ENCODE measurements around the gene HAGH. TPM values are rescaled to one million over a fixed set of nuclear protein-coding genes. Genes with fewer than 3 reads are reported as not detected.
"Not testable (repeated sequence)": the region's sequence is repeated elsewhere in the genome, so short reads cannot be mapped to it uniquely, and the experiment has no call there.

The HAGH gene
- total RNA-seq, 6 donors from 2014 or later: 84.5 to 251 (median 122) TPM

DNA sequence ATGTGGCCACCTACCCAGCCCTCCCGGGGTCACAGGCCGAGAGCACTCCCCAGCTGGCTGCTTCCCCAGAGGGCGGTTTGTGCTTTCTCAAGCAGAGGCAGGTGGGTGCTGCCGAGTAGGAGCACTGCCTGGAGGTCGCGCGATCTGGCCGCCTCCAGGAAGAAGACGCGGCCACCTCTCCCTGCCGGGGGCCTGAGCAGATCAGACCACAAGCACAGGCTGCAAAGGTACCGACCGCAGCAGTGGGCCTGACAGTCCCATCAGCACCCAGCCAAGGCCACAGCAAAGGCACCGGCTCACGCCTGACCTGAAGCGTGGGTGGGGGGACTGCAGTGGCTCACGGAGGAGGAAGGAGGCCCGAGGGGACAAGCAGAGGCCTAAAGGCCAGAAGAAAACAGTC lies 17.9 kb downstream of the HAGH start:
- TF ChIP-seq EP300 (IDR thresholded peaks at IDR 0.05) (no peak), POLR2A (IDR thresholded peaks at IDR 0.05) (no peak)
- TF ChIP-seq, protein P1, sequence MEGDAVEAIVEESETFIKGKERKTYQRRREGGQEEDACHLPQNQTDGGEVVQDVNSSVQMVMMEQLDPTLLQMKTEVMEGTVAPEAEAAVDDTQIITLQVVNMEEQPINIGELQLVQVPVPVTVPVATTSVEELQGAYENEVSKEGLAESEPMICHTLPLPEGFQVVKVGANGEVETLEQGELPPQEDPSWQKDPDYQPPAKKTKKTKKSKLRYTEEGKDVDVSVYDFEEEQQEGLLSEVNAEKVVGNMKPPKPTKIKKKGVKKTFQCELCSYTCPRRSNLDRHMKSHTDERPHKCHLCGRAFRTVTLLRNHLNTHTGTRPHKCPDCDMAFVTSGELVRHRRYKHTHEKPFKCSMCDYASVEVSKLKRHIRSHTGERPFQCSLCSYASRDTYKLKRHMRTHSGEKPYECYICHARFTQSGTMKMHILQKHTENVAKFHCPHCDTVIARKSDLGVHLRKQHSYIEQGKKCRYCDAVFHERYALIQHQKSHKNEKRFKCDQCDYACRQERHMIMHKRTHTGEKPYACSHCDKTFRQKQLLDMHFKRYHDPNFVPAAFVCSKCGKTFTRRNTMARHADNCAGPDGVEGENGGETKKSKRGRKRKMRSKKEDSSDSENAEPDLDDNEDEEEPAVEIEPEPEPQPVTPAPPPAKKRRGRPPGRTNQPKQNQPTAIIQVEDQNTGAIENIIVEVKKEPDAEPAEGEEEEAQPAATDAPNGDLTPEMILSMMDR (IDR thresholded peaks at IDR 0.05): no peak
- Histone ChIP-seq H3K9me3 (no peaks in the 10 kb centered on the region), H3K36me3 (peaks cover 20 to 58% (median 37%) of the 10 kb centered on the region in 4 donors), H3K4me3 (no peak overlapping the region), H3K27ac (no peak overlapping the region), H3K27me3 (no peaks in the 10 kb centered on the region), H3K4me1 (peaks cover 3 to 8% (median 4%) of the 10 kb centered on the region in 4 donors)
- WGBS, 2 donors: 77 to 83% methylated on average over 6 to 18 of the region's 18 CpGs
- no peak for ATAC-seq (ENCODE audit: low FRiP score in 2 of 2)
- DNase-seq: no peak

DNA sequence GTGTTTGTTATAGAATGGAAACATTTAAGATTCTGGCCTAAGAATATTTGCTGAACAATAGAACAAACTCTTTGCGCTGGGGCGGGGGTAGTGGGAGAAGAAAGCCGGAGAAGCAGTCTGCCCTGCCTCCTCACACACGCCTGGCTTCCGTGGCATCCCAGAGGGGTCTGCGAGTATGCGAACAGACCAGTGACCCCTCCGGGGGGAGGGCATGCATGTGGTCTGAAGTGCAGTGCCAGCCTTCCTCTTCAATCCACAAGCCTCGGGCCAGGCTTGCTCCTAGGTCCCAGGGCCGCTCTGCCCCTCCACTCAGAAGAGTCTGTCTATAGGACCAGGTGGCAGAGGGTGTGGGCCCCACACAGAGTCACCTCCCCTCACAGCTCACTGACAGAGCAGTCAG lies 19.0 kb downstream of the HAGH start:
- TF ChIP-seq POLR2AphosphoS5 (IDR thresholded peaks at IDR 0.05): no peak
- TF ChIP-seq, protein P1 (IDR thresholded peaks at IDR 0.05): no peak
- TF ChIP-seq EP300 (IDR thresholded peaks at IDR 0.05): no peak
- TF ChIP-seq POLR2A (IDR thresholded peaks at IDR 0.05): no peak
- Histone ChIP-seq H3K4me3 (no peak overlapping the region), H3K9me3 (no peaks in the 10 kb centered on the region), H3K36me3 (peaks cover 20 to 51% (median 36%) of the 10 kb centered on the region in 4 donors), H3K27me3 (no peaks in the 10 kb centered on the region), H3K27ac (no peak overlapping the region), H3K4me1 (peaks cover 0 to 3% (median 1%) of the 10 kb centered on the region in 4 donors)
- DNase-seq: no peak
- 85 to 87% methylated on average over 10 of the region's 10 CpGs for WGBS, 2 donors
- no peak for ATAC-seq (ENCODE audit: low FRiP score in 2 of 2)

DNA sequence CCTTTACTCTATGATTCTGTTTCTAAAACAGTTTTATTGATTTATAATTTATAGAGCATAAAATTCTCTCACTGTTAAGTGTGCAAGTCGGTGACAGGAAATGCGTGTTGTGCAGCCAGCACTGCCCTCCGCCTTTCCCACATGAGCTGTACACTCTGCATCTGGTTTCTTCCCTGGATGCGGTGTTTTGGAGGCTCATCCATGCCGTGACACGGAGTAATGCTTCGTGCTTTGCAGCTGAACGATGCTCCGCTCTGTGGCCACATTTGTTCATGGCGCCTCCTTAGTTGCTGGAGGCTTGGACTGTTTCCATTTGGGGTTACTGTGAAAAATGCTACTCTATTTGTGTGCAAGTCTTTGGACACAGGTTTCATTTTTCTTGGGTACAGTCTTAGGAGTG lies 25.9 kb downstream of the HAGH start:
- no peaks in the 10 kb centered on the region for H3K27me3 ChIP-seq
- WGBS, 2 donors: 84 to 92% methylated on average over 10 of the region's 10 CpGs
- TF ChIP-seq EP300 (IDR thresholded peaks at IDR 0.05) (no peak), POLR2A (IDR thresholded peaks at IDR 0.05) (no peak), POLR2AphosphoS5 (IDR thresholded peaks at IDR 0.05) (no peak)
- TF ChIP-seq, protein P1 (IDR thresholded peaks at IDR 0.05): no peak

DNA sequence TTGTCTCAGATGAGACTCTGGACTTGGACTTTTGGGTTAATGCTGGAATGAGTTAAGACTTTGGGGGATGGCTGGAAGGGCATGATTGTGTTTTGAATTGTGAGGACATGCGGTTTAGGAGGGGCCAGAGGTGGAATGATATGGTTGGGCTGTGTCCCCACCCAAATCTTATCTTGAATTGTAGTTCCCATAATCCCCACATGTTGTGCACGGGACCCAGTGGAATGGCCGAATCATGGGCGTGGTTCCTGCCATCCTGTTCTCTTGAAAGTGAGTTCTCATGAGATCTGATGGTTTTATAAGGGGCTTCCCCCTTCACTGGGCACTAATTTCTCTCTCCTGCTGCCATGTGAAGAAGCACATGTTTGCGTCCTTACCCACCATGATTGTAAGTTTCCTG lies 27.4 kb downstream of the HAGH start:
- not testable (repeated sequence) for DNase-seq; H3K27ac ChIP-seq; ATAC-seq (ENCODE audit: low FRiP score in 2 of 2); H3K9me3 ChIP-seq; H3K4me3 ChIP-seq; H3K27me3 ChIP-seq; H3K36me3 ChIP-seq
- peaks cover 0 to 10% (median under 1%) of the 10 kb centered on the region in 4 donors for H3K4me1 ChIP-seq
- WGBS, 2 donors: 59 to 93% methylated on average over 4 to 5 of the region's 5 CpGs

More for the DNA sequence above, 25.9 kb downstream of the HAGH start:
- Histone ChIP-seq H3K27ac (no peak overlapping the region), H3K4me1 (no peaks in the 10 kb centered on the region), H3K9me3 (peaks cover 0 to 8% (median 0%) of the 10 kb centered on the region in 4 donors), H3K4me3 (no peak overlapping the region), H3K36me3 (peaks cover 0 to 5% (median 0%) of the 10 kb centered on the region in 4 donors)
- no peak for DNase-seq
- ATAC-seq (ENCODE audit: low FRiP score in 2 of 2): no peak

DNA sequence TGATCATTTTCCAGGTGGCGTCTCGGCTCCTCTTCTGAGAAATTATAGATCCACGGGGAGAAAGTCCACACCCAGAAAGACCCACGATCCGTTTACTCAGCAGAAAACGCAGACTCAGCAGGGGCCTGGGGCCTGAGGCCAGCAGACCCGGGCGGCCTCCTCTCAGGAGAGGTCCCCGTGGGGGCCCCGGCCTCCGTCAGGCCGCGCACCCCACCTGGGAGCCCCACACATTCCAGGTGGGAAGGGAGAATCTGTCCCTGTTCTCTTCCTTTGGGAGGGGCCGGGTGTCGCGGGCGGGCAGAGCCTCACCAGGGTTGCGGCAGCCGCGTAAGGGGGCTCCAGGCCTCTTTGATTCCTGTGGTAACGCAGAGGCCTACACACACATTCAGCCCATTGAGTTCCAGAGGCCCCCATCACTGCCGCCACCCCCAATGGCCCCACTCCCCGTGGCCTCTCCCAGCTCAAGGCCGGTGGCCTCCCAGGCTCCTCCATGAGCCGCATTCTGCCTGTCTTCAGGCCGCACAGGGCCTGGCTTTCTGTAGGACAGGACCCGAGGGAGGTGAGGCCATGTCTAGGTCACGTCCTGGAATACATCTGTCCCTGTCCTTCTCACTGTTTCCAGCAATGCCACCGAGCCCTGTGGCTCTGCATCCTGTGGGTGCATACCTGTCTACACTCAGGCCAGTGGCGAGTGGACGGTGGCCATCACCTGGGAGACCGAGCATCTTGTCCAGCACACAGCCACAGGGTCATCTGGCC lies 31.5 kb downstream of the HAGH start:
- WGBS, 2 donors: 86% methylated on average over 17 to 32 of the region's 32 CpGs
- Histone ChIP-seq H3K36me3 (peaks cover 0 to 23% (median 13%) of the 10 kb centered on the region in 4 donors), H3K27ac (peak overlapping the region; percentile 24 to 45 (median 36)), H3K27me3 (no peaks in the 10 kb centered on the region), H3K4me1 (peaks cover 0 to 22% (median 7%) of the 10 kb centered on the region in 4 donors), H3K4me3 (peak overlapping the region in 2 of 4 donors; percentile 40 to 41), H3K9me3 (peaks cover 0 to 8% (median 0%) of the 10 kb centered on the region in 4 donors)
- ATAC-seq (ENCODE audit: low FRiP score in 2 of 2): no peak
- peak; percentile 18 to 76 for DNase-seq
- TF ChIP-seq POLR2A (IDR thresholded peaks at IDR 0.05) (no peak), EP300 (IDR thresholded peaks at IDR 0.05) (no peak), POLR2AphosphoS5 (IDR thresholded peaks at IDR 0.05) (no peak)
- TF ChIP-seq, protein P1 (IDR thresholded peaks at IDR 0.05): no peak

Measured in upper lobe of left lung (tissue), 6 donors.